PC-3 (cell line): ENCODE data around the gene CEBPG.

Source experiments
- EZH2 ChIP-seq: fragments of 300-600 bp; sonication (generic); IDR thresholded peaks from one replicate; pipeline ENCODE4 v1.6.1; 2017; ENCODE audit warnings: antibody characterized with exemption, mild to moderate bottlenecking, low read length; ENCODE audit not compliant: unreplicated experiment
- EZH2phosphoT487 ChIP-seq: fragments of 300-600 bp; sonication (generic); IDR thresholded peaks from 2 replicates; pipeline ENCODE4 v1.6.1; 2018; ENCODE audit warnings: mild to moderate bottlenecking, antibody characterized with exemption, low read length, borderline replicate concordance
- TF ChIP-seq, protein P1 (sequence below): fragments of 300-600 bp; sonication (generic); conservative IDR thresholded peaks from 2 replicates; pipeline ENCODE4 v1.5.1; 2017; ENCODE audit warnings: antibody characterized with exemption, low read depth, mild to moderate bottlenecking, low read length

- TF ChIP-seq EZH2phosphoT487 (no peak), EZH2 (no peak)
- TF ChIP-seq, protein P1, sequence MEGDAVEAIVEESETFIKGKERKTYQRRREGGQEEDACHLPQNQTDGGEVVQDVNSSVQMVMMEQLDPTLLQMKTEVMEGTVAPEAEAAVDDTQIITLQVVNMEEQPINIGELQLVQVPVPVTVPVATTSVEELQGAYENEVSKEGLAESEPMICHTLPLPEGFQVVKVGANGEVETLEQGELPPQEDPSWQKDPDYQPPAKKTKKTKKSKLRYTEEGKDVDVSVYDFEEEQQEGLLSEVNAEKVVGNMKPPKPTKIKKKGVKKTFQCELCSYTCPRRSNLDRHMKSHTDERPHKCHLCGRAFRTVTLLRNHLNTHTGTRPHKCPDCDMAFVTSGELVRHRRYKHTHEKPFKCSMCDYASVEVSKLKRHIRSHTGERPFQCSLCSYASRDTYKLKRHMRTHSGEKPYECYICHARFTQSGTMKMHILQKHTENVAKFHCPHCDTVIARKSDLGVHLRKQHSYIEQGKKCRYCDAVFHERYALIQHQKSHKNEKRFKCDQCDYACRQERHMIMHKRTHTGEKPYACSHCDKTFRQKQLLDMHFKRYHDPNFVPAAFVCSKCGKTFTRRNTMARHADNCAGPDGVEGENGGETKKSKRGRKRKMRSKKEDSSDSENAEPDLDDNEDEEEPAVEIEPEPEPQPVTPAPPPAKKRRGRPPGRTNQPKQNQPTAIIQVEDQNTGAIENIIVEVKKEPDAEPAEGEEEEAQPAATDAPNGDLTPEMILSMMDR, result peak; percentile 38
These were observed 29.1 kb downstream of the CEBPG start for GRCh38 chr19:33402421-33403220.
